Keratinocyte (primary cell): ENCODE results near the gene SLC25A34. TPM values are rescaled to one million over a fixed set of nuclear protein-coding genes. Genes with fewer than 3 reads are reported as not detected.

Experiments
- DNase-seq: peaks from one replicate; pipeline ENCODE4 v3.0.0-alpha.2; 2011; ENCODE audit warnings: low read depth, missing footprints, low spot score
- FAIRE-seq: peaks from 2 replicates; lab custom pipeline; 2011; peaks lifted over from hg19 to GRCh38; lab: Jason Lieb, UNC
- H2AFZ ChIP-seq: 2 replicates; pipeline ENCODE4 v1.6.0; 2012; ENCODE audit warnings: low read length, control low read depth, inconsistent platforms; ENCODE audit not compliant: control insufficient read depth
- H3K27ac ChIP-seq: 2 replicates; pipeline ENCODE4 v1.5.1; 2011; ENCODE audit warnings: low read length; ENCODE audit not compliant: control insufficient read depth, insufficient read depth
- H3K27me3 ChIP-seq: 3 replicates; pipeline ENCODE4 v1.6.0; 2011; ENCODE audit warnings: low read length; ENCODE audit not compliant: control insufficient read depth, insufficient read depth; ENCODE audit errors: extremely low read depth
- H3K36me3 ChIP-seq, 2 experiments: 2 replicates in 1 of 2; 3 replicates in 1 of 2; pipeline ENCODE4 v1.5.1; 2011; ENCODE audit warnings: low read length in 2 of 2, mild to moderate bottlenecking in 1 of 2; ENCODE audit not compliant: control insufficient read depth in 2 of 2, insufficient read depth in 2 of 2; ENCODE audit errors: extremely low read depth in 1 of 2
- H3K4me1 ChIP-seq: 3 replicates; pipeline ENCODE4 v1.5.1; 2011; ENCODE audit warnings: low read length; ENCODE audit not compliant: control insufficient read depth, insufficient read depth; ENCODE audit errors: extremely low read depth
- H3K4me2 ChIP-seq: 3 replicates; pipeline ENCODE4 v1.6.0; 2011; ENCODE audit warnings: low read depth, low read length; ENCODE audit not compliant: control insufficient read depth, insufficient read depth; ENCODE audit errors: extremely low read depth
- H3K4me3 ChIP-seq, 3 experiments: fragments of 200-600 bp in 1 of 3; sonication (generic) in 1 of 3; 2 replicates in 2 of 3; 3 replicates in 1 of 3; pipeline ENCODE4 v1.5.1; 2011 to 2016; ENCODE audit warnings: low read length in 3 of 3, mild to moderate bottlenecking in 3 of 3, control low read depth in 2 of 3, inconsistent platforms in 1 of 3, low read depth in 1 of 3, mixed read lengths in 1 of 3, mixed run types in 1 of 3, moderate library complexity in 1 of 3; ENCODE audit not compliant: control insufficient read depth in 2 of 3, insufficient read depth in 2 of 3; ENCODE audit errors: extremely low read depth in 1 of 3
- H3K79me2 ChIP-seq: 2 replicates; pipeline ENCODE4 v1.6.0; 2012; ENCODE audit warnings: low read length; ENCODE audit not compliant: control insufficient read depth, insufficient read depth
- H3K9ac ChIP-seq: 3 replicates; pipeline ENCODE4 v1.6.0; 2011; ENCODE audit warnings: low read length; ENCODE audit not compliant: control insufficient read depth, insufficient read depth; ENCODE audit errors: extremely low read depth
- H3K9me1 ChIP-seq: 3 replicates; pipeline ENCODE4 v1.6.0; 2011; ENCODE audit warnings: low read length; ENCODE audit not compliant: control insufficient read depth, insufficient read depth; ENCODE audit errors: extremely low read depth
- H3K9me3 ChIP-seq: 2 replicates; pipeline ENCODE4 v1.5.1; 2012; ENCODE audit warnings: low read depth, low read length; ENCODE audit not compliant: control insufficient read depth
- H4K20me1 ChIP-seq: 3 replicates; pipeline ENCODE4 v1.6.0; 2011; ENCODE audit warnings: low read length; ENCODE audit not compliant: control insufficient read depth, insufficient read depth; ENCODE audit errors: extremely low read depth
- CTCF ChIP-seq, 3 experiments: IDR thresholded peaks in 1 of 3; conservative IDR thresholded peaks in 1 of 3; optimal IDR thresholded peaks in 1 of 3; 2 replicates in 2 of 3; 3 replicates in 1 of 3; pipeline versions ENCODE3 to v1.5.1; 2011; ENCODE audit warnings: low read length in 3 of 3, mild to moderate bottlenecking in 3 of 3, moderate library complexity in 2 of 3, control low read depth in 1 of 3, inconsistent platforms in 1 of 3; ENCODE audit not compliant: insufficient read depth in 2 of 3; ENCODE audit errors: extremely low read depth in 1 of 3
- EZH2 ChIP-seq: IDR thresholded peaks from one replicate; pipeline ENCODE4 v1.6.1; 2012; ENCODE audit warnings: inconsistent platforms, mild to moderate bottlenecking, low read length, moderate library complexity
- dilution Hi-C: fragments of 300-500 bp; cut with MboI; formaldehyde crosslinking; loops from one replicate; pipeline ENCODE4 v1.7.0; 2020; ENCODE audit warnings: low sequenced_read_pairs; ENCODE audit not compliant: extremely low pct_ligation_motif_present
- polyA plus RNA-seq, 5 experiments: library from polyadenylated mRNA; depleted of rRNA in 3 of 5; stranded (reverse) in 3 of 5; stranded (forward) in 1 of 5; unstranded in 1 of 5; fragments of >200 nt; gene quantifications; 1 replicate in 1 of 5; 2 replicates in 3 of 5; 3 replicates in 1 of 5; pipeline versions ENCODE4 v1.2.1 to v1.2.3, GENCODE V29; 2011 to 2012; ENCODE audit warnings: missing spikeins in 2 of 5, low read depth in 1 of 5, low replicate concordance in 1 of 5

Gene SLC25A34
- polyA plus RNA-seq, 1 donor (not counting 4 experiments of a cell fraction or from before 2014, with no cell fraction given) = 0.46 TPM

DNA sequence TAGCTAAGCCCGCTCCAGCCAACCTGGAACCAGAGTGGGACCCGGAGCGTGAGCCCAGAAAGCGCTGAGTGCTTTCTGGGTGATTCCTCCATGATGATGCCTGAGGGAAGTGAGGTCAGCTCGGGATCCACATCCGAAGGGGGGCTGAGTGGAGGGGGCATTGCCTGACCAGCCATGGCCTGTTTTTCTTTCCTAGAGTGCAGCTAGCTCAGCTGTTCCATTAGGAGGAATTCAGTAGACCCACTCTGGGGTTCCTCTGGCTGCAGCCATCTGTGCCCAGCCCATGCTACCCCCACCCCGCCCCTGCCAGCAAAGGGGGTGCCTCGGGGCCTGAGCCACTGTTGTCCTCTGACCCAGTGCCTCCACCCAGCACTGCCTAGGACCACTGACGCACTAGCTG is 9.6 kb upstream of the SLC25A34 start:
- Histone ChIP-seq H3K4me2 (no peak overlapping the region), H3K4me3 (no peak overlapping the region), H2AFZ (no peak overlapping the region), H4K20me1 (no peaks in the 10 kb centered on the region), H3K4me1 (no peaks in the 10 kb centered on the region), H3K9me3 (no peaks in the 10 kb centered on the region), H3K36me3 (peaks cover 38 to 57% of the 10 kb centered on the region in 2 experiments), H3K79me2 (no peaks in the 10 kb centered on the region), H3K9me1 (no peaks in the 10 kb centered on the region), H3K9ac (no peak overlapping the region), H3K27ac (no peak overlapping the region), H3K27me3 (no peaks in the 10 kb centered on the region)
- dilution Hi-C loops = no loop called here
- DNase-seq (no peak), FAIRE-seq (no peak)
- TF ChIP-seq CTCF (optimal IDR thresholded peaks at IDR 0.05 in 1 of 3, IDR thresholded peaks at IDR 0.05 in 1 of 3, conservative IDR thresholded peaks at IDR 0.05 in 1 of 3; ENCODE audit: extremely low read depth in 1 of 3, insufficient read depth in 2 of 3, low read length in 3 of 3) = no peak

GRCh38 chr1:15727021-15727420 is 9.0 kb upstream of the SLC25A34 start:
- Histone ChIP-seq H3K9me1 (no peaks in the 10 kb centered on the region), H3K27ac (no peak overlapping the region), H3K27me3 (no peaks in the 10 kb centered on the region), H3K9ac (no peak overlapping the region), H2AFZ (no peak overlapping the region), H3K79me2 (no peaks in the 10 kb centered on the region), H3K36me3 (peaks cover 34 to 58% of the 10 kb centered on the region in 2 experiments), H3K4me1 (no peaks in the 10 kb centered on the region), H3K9me3 (no peaks in the 10 kb centered on the region), H3K4me3 (no peak overlapping the region), H4K20me1 (no peaks in the 10 kb centered on the region), H3K4me2 (no peak overlapping the region)
- no peak for DNase-seq
- dilution Hi-C loops = no loop called here
- TF ChIP-seq CTCF (optimal IDR thresholded peaks at IDR 0.05 in 1 of 3, IDR thresholded peaks at IDR 0.05 in 1 of 3, conservative IDR thresholded peaks at IDR 0.05 in 1 of 3; ENCODE audit: extremely low read depth in 1 of 3, insufficient read depth in 2 of 3, low read length in 3 of 3) (no peak), EZH2 (no peak)
- FAIRE-seq = no peak
